OCI-LY1 (cell line): Measurements from ENCODE around the gene MAZ.

Source experiments
- EZH2 ChIP-seq: fragments of 200-600 bp; sonication (generic), shearing (Covaris generic); IDR thresholded peaks from 2 replicates; pipeline ENCODE4 v1.8.0; 2017; ENCODE audit warnings: borderline replicate concordance, mixed run types, mild to moderate bottlenecking, antibody characterized with exemption, low read length, moderate library complexity, mixed read lengths
- TF ChIP-seq, protein P1 (sequence below): fragments of 200-600 bp; sonication (generic), shearing (Covaris generic); IDR thresholded peaks from 2 replicates; pipeline ENCODE4 v1.5.1; 2017; ENCODE audit warnings: mild to moderate bottlenecking, antibody characterized with exemption, low read length, moderate library complexity, mixed read lengths

DNA sequence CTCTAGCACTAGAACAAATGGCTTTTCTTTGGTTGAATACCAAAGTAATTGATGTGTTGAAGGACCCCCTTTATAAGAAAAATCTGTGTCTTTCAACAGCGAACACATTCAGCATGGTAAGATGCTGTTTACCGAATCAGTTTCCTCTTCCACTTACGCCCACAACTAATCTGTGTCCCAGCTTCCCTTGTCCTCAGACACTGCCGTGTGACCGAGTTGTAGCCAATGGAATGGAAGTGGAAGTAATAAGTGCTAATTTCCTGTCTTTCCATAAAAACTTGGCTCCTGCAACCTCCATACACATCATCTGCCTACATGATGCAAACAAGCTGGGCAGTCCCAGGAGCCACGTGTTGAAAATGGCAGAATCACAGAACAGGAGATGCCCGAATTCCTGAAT is 46.3 kb downstream of the MAZ start:
- TF ChIP-seq, protein P1, sequence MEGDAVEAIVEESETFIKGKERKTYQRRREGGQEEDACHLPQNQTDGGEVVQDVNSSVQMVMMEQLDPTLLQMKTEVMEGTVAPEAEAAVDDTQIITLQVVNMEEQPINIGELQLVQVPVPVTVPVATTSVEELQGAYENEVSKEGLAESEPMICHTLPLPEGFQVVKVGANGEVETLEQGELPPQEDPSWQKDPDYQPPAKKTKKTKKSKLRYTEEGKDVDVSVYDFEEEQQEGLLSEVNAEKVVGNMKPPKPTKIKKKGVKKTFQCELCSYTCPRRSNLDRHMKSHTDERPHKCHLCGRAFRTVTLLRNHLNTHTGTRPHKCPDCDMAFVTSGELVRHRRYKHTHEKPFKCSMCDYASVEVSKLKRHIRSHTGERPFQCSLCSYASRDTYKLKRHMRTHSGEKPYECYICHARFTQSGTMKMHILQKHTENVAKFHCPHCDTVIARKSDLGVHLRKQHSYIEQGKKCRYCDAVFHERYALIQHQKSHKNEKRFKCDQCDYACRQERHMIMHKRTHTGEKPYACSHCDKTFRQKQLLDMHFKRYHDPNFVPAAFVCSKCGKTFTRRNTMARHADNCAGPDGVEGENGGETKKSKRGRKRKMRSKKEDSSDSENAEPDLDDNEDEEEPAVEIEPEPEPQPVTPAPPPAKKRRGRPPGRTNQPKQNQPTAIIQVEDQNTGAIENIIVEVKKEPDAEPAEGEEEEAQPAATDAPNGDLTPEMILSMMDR = no peak
- TF ChIP-seq EZH2 = no peak
